Stimulated activated naive CD4-positive, alpha-beta T cell (primary cell): ENCODE data around the gene OXTR.

Experiments
- DNase-seq, 6 experiments: peaks; one replicate each; lab custom pipeline; 2025; lab: John Stamatoyannopoulos, UW

OXTR gene

DNA sequence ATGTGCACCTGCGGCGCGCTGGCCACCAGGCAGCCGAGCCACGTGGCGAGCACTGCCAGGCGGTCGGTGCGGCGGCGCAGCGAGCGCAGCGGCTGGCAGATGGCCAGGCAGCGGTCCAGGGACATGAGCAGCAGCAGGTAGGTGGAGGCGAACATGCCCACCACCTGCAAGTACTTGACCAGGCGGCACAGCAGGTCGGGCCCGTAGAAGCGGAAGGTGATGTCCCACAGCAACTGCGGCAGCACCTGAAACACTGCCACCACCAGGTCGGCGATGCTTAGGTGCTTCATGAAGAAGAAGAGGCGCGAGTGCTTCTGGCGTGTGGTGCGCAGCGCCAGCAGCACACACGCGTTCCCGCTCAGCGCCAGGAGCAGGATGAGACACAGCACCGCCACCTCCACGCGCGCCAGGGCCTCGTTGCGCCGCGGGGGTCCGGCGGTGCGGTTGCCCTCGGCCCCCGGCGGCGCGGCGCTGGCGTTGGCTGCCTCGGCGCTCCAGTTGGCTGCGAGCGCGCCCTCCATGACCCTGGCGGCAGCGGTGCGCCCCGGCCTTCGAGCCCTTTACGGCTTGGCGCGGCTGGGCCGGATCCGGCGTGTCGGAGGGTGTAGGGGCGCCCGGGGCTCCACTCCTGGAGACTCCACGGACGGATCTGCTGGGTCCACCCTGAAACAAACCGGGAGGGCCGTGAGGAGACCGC is 1.6 kb downstream of the OXTR start:
- DNase-seq: no peak

DNA sequence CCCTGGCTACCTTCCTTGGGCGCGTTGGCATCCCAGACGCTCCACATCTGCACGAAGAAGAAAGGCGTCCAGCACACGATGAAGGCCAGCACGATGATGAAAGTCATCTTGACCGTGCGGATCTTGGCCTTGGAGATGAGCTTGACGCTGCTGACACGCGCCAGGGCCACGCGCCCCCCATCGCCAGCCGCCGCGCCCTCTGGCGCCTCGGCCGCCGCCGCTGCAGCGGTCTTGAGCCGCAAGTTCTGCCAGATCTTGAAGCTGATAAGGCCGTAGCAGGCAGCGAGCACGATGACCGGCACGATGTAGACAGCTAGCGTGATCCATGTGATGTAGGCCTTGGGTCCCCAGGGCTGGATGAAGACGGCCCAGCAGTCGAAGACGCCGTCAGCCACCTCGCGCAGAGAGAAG is 2.2 kb downstream of the OXTR start:
- DNase-seq: no peak

DNA sequence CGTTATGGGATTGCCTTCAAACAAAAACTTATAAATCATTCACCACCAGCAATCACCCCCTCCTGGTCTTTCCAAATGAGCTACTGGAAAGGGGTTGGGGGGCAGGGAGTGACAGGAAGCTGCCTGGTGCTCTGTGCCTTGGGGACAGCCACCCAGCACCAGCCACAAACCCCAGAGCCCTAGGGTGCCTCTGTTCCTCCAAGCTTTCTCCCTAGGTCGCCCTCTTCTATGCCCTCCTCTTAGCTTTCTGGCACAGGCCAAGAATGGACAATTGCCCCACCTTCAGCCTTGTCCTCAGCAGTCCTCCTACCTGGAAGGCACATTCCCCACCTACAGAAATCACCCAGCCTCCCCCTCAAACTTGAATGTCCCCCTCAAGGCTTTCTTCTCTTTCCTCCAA is 3.3 kb downstream of the OXTR start:
- no peak for DNase-seq

DNA sequence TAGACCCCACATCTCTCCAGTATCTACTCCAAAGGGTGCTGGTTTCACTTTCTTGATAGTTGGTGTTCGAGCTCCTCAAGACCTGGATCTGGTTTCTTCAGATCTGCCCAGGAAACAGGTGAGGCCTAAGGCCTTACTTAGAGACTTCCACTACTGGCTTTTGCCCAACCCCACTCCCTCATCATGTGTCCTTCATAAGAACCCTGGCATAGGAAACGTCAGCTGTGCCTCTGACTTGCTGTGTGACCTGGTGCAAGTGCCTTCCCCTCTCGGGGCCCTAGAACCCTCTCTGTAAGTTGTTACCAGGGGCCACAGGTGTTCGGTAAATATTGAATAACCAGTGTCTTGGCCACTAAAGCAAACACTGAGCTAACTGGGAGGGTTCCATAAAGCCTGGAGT is 3.9 kb downstream of the OXTR start:
- DNase-seq: no peak

DNA sequence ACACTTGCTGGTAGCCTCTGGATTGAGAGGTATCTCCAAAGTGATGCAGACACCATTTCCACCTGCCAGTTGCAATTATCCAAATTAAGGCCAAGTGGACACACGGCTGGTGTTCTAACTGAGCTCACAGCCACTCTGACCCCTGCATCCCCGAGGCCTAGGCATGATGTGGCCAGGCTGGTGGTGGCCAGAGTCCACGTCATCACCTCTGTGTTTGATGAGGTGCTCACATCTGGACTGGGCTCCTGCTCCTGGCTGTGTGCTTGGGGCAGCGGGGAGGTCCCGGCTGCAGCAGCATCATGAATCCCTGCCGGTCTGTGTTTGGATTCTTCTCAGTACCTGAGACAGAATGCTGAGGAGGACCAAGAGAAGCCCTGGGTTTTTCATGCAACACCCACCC is 4.9 kb downstream of the OXTR start:
- no peak for DNase-seq

DNA sequence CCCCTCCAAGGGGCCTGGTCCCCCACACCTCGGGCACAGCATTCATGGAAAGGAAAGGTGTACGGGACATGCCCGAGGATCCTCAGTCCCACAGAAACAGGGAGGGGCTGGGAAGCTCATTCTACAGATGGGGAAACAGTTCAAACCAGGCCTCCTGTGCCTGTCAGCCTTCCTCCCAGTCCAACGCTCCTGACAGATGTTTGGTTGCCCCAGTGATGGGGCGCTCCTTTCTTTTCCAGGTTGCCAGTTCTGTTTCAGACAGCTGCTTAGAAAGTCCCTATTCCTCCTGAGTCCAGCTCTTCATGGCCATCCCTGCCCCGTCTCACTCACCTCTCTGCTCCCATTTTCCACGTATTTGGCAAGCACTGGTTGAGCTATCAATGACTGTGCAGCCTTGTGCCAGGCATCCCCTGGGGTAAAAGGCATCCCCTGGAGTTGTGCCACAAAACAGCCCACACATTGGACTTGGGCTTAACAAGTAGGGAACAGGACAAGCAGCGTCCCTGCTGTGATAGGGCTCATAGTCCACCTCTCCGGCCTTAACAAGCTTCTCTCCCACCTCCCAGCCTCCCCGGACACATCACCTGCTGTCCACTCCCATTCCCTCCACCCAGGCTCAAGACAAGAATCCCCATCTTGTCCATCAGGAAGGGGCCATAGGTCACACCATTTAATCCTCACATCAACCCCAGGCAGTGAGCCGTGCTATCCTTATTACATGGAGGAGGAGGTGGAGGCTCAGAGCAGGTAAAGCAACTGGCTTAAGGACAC is 6.6 kb downstream of the OXTR start:
- no peak for DNase-seq

DNA sequence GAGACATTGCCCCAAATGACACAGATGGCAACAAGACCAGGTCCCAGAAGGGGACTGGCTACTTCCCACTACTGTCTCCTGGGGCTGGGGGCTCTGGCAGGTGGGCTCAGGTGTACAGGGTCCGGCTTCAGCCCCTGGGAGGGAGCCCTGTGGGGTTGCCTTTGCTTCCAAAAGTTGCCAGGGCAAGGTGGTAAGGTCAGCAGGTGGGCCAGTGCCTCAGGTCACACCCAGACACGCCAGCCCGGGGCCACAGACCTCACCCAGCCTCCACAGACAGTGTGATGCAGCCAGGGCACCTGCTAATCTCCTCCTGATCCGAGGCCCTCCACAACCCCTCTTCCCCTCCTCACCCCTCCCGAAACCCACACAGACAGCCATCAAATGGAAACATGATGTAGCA is 7.5 kb downstream of the OXTR start:
- no peak for DNase-seq

DNA sequence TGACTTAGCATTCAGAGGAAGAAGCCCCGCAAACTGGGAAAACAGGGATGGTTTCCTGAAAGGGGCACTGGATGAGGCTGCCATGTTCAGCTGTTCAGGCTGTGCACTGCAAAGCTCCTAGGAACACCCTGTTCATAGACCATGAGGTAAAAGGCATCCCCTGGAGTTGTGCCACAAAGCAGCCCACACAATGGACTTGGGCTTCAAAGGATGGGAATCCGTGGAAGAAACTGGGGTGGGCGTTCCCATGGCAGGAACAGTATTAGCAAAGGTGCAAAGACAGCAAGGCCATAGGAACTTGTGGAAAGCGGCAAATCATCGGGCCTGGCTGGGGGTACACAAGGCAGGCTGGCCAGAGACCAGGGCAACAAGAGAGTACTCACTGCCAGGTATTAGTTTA is 8.9 kb downstream of the OXTR start:
- no peak for DNase-seq

DNA sequence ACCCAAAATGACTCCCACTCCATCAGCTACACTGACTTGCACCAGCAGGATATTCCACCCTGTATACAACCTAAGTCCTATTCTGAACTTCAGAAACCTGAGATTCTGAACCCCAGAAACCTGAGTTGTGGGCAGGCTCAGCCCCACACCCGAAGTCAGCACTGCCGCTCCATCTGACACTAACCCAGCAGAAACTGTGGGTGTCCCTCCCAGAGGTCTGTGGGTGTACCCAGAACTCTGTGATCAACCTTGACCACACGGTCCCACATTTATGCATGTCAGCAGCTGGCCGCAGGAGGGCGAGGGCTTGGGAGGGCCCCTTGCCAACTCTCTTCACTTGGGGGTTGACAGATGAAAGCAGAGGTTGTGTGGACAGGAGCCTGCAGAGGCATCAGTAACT is 9.3 kb downstream of the OXTR start:
- no peak for DNase-seq

DNA sequence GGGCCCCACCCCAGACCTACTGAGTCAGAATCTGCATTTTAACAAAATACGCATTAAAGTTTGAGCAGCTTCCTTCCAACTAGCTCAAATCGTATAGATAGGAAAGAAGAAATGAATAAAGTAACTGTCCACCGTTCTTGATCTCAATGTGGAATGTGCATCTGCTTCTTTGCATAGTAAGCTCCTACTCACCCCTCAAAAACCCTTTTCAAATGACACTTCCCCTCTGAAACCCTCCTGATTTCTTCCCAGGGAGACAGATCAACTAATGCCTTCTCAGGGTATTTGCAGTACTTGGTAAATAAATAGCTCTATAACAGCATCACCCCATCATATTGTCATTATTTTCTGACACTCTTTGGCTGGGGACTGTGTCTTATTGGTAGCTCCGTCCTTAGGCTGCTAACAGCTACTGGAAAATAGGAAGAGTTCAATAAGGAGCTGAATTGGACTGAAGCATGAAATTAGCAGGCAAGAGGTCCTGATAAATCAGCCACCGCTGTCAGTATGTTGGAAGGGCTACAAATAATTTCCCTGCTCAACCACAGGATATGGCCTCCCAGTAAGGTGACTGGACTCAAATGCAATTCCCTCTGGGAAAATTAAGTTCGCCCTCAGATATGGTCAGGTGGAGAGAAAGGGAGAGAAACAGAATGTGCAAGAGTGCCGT is 10.2 kb downstream of the OXTR start:
- no peak for DNase-seq

DNA sequence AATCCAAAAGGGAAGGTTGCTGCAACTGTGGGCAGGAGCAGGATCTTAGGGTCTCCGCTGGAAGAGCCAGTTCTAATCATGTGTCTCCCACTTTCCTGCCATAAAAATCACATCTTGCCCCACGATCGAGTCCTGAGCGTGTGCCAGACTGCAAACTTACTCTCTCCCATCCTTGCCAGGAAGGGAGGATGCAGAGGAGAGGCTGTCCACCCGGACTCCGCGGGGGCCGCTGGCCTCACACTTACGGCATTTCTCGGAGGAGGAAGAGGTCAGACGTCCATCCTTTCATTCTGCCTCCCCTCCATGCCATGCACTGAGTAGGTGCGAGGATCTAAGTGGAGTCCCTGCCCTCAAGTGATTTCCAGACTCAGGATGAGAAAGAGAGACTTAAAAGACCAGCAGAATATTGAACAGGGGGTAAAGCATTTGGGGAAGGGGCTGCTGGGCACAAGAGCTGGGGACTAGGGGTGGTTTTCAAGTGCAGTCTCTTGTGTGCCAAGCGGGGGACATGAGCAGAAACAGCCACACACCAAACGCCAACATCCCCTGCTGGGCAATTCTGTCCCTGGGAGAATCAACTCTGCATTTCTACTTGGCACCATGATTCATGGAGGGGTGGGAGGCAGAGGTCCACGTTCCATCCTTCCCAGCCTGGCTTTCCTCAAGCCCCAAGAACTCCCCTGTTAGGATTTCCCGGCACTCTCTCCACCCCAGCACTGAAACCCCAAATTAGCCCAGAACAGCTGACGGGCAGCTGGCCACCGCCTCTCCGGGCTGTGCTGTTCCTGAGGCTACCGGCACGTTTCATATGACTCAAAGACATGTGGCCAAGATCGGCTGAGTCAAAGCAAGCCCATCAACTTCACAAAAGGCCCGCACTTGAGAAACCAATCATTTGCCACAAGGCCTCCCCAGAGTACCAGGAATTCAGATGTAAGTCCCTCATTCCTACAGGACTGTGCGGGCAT is 11.6 kb downstream of the OXTR start:
- DNase-seq: no peak

DNA sequence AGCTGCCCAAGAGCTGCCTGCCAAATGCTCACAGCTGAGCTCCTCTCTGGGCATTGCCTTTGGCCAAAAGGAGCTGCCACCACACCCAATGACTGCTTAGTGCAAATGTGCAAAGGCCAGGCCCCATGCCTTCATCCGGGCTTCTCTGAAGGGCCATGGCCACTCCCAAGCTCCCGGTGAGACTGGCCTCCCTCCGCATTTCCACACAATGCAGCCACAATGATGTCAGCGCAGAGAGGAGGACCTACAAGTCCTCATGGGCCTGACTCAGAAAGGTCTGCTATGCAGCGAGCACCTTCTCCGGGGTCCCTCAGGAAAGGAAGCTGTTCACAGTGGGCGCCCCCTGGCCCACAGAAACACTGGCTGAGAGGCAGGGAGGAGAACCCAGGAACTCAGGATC is 12.7 kb downstream of the OXTR start:
- DNase-seq: no peak

DNA sequence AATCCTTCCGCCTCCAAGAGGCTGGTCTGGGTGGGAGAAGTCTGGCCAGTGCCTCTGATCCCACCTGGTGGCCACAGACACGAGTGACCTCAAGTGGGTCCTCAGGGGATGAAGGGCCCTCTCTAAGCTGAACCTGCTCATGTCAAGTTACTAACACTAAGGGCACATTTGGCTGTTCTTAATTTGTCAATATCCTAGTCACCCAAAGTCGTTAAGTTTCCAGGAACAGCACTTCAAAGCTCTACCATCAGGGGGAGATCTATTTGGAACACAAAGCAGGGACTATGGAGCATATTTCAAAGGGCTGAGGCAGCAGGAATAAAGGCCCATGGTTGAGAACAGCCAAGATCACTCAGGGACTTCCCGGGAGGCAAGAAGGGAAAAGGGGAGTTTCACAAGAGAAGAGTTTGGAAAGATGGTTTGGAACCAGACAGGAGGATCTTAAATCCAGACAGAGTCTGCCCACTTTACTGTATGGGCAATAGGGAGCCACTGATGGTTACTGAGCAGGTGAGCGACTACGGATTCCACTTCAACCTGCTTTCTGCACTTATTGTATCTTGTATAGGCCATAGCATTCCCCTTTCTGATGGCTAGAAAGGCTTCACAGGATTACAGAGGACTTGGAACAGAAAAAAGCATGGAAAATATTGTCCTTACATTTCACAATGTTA is 13.7 kb downstream of the OXTR start:
- DNase-seq: no peak

DNA sequence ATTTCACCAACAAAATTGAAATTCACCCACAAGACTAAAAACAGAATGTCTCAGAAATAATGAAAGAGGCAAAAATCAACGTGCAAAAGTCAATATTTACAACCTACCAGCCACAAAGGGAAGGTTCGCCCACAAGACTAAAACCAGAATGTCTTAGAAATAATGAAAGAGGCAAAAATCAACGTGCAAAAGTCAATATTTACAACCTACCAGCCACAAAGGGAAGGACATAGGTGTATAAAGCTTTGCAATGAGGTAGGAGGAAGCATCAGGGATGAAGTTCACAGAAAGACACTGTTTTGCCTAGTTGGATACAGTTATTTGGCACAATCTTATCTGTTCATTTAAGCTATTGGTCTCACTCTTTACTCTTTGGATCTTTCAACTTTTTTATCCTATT is 14.3 kb downstream of the OXTR start:
- no peak for DNase-seq

DNA sequence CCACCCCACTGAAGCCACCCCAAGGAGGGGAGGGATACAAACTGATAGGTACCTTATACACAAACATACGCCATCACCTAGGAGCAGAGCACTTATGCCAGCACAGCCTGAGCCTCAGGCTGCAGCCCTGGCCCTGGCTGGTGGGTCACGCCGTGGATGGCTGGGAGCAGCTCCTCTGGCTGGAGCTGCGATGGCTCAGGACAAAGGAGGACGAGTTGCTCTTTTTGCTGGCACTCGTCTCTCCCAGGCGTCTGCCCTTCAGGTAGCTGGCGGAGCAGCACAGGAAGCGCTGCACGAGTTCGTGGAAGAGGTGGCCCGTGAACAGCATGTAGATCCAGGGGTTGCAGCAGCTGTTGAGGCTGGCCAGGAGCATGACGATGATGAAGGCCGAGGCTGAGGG is 16.6 kb downstream of the OXTR start:
- DNase-seq: no peak

DNA sequence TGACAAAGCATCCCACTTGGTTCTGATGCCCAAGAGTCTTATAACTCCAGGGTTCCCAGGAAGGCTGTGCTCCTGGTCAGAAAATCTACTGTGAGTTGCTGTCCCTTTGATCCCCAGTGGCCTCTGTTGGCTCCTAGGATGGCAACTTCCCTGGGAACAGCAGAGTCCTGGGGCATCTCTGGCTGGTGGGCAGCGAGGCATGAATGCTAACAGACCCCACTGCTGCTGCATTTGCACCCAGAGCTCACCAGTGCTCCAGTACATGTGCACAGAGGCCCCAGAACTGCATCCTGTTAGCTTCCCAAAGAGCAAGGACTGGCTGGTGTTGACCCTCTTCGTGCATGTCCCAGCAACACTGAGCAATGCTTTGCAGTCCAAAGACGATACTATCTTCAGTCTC is 20.1 kb downstream of the OXTR start:
- DNase-seq: no peak

DNA sequence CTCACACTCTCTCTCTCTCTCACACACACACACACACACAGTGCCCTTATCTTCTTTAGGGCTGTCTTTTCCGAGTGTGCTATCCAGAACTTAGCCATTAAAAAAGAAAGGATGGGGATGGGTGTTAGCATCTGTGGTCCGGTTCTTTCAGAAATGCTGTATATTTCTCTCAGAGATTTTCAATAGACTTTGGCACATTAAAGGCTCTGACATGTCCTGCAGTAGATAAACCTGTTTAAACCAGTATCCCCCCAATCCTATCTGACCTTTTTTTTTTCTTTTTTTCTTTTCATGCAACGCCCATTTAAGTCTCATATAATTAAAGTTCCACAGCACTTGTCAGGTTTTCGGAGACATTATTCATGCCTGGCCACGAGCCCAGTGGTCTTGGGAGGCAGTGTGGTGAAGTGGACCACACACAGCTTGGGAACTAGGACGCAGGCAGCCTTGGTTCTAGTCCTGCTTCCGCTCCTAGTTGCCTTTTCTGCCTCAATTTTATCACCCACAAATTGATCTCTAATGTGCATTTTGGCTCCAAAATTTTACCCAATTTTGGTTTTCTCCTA is 22.6 kb downstream of the OXTR start:
- no peak for DNase-seq

DNA sequence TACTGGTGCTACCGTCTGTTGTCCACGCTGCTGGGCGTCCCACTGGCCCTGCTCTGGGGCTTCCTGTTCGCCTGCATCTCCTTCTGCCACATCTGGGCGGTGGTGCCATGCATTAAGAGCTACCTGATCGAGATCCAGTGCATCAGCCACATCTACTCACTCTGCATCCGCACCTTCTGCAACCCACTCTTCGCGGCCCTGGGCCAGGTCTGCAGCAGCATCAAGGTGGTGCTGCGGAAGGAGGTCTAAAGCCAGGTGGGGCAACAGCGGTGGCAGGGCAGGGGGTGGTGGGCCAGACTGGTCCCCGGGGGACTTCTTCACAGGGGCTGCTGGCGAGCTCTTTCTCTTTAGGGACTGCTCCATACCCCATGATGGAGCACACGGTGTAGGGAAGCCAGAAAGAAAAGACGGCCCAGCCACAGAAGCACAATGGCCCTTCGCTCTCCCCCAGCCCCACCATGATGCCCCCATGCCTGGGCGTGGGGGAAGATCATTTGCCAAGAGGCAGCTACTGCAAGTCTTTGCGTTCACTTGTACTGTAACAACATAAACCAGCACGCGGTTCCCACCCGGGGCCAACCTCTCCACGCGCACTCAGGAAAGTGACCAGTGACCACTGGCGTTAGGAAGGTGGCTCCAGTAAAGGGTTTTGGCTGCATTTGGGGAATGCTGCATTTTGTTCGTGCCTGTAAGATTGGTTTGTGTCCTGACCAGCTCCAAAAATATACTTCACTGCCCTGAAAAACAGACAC is 23.6 kb downstream of the OXTR start:
- no peak for DNase-seq

DNA sequence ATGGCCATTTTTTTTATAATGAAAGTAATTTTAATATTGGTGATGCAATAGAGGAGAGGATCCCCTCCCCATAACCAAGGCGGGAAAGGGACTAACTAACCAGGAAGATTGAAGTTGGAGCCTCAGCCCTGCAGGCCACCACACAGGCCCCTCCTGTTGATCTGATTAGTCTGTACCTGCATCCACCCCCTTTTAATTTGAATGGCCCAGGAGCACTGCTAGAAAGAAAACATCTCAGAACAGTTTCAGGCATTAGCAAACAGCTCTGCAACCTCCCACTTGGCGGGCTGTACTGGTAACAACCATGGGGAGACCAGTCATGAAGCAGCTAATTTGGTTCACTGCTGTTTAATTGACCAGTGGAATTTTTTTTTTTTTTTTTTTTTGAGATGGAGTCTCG is 25.5 kb downstream of the OXTR start:
- no peak for DNase-seq

DNA sequence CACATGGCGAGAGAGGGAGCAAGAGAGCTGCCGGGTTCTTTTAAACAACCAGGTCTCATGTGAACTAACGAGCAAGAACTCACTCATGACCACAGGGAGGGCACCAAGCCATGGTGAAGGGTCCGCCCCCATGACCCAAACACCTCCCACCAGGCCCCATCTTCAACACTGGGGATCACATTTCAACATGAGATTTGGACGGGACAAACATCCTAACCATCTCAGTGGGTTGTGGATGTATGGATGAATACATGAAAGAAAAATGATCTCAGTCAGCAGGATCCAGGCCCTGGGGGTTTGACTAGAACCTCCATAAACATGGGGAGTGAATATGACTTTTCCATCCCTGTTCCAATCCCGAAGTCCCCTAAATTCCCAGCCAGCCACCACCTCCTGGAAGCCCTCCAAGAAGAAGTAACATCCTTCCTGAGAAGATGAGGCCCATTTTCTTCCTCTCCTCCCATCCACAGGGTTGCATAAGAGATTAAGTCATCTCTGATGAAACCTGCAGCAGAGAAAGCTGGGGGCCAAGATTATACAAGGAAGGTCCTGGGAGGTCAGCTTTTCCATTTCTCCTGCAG is 26.3 kb downstream of the OXTR start:
- DNase-seq: no peak
